WTC11 (cell line): ENCODE results near the gene HOXD10. TPM values are rescaled to one million over a fixed set of nuclear protein-coding genes. Genes with fewer than 3 reads are reported as not detected.

Source experiments
- ATAC-seq: fragments of 200-7000 bp; cut with Tn5 transposase; 2 replicates; pipeline ENCODE4 v1.10.0; 2021; ENCODE audit warnings: mild to moderate bottlenecking, moderate library complexity
- CTCF ChIA-PET: fragments of 300-600 bp; sonication (Branson Sonifier 250); formaldehyde crosslinking; loops from one replicate; lab custom pipeline; 2021; ENCODE audit warnings: antibody characterized with exemption; lab: Charles Lee
- POLR2A ChIA-PET: fragments of 350-600 bp; sonication (Branson Sonifier 250); formaldehyde crosslinking; loops from one replicate; lab custom pipeline; 2021; ENCODE audit warnings: antibody characterized with exemption; lab: Charles Lee
- DNase-seq: peaks from one replicate; pipeline ENCODE4 v3.0.0; 2021; ENCODE audit warnings: low spot score
- H3K27ac Mint-ChIP-seq: 2 replicates; pipeline ENCODE4 v1.8.0; 2021; ENCODE audit warnings: mixed read lengths
- H3K27me3 Mint-ChIP-seq: 2 replicates; pipeline ENCODE4 v1.8.0; 2021; ENCODE audit warnings: low read depth, mild to moderate bottlenecking, moderate library complexity, mixed read lengths
- H3K36me3 Mint-ChIP-seq: 2 replicates; pipeline ENCODE4 v1.8.0; 2021; ENCODE audit warnings: mixed read lengths
- H3K4me1 Mint-ChIP-seq: 2 replicates; pipeline ENCODE4 v1.8.0; 2022; ENCODE audit warnings: mixed read lengths
- H3K4me3 Mint-ChIP-seq: 2 replicates; pipeline ENCODE4 v1.8.0; 2021; ENCODE audit warnings: mild to moderate bottlenecking, moderate library complexity, mixed read lengths
- H3K9me3 Mint-ChIP-seq: 2 replicates; pipeline ENCODE4 v1.8.0; 2021; ENCODE audit warnings: mixed read lengths
- ATF1 ChIP-seq: sonication (generic); formaldehyde crosslinking; IDR thresholded peaks from 2 replicates; pipeline ENCODE4 v1.8.1; 2023; ENCODE audit warnings: mild to moderate bottlenecking, moderate library complexity, missing genetic modification reagents
- CREB1 ChIP-seq: sonication (generic); formaldehyde crosslinking; IDR thresholded peaks from 2 replicates; pipeline ENCODE4 v1.8.0; 2023; ENCODE audit warnings: mild to moderate bottlenecking, missing genetic modification reagents
- IRF2 ChIP-seq: sonication (generic); formaldehyde crosslinking; IDR thresholded peaks from 2 replicates; pipeline ENCODE4 v1.8.0; 2022; ENCODE audit warnings: low read depth, missing genetic modification reagents, borderline replicate concordance
- JAZF1 ChIP-seq: fragments of 250-450 bp; sonication (Bioruptor Pico); IDR thresholded peaks from 2 replicates; pipeline ENCODE4 v1.9.0; 2021; ENCODE audit warnings: moderate library complexity, mild to moderate bottlenecking, inconsistent platforms
- JUN ChIP-seq: sonication (generic); formaldehyde crosslinking; IDR thresholded peaks from 2 replicates; pipeline ENCODE4 v1.8.0; 2023; ENCODE audit warnings: mild to moderate bottlenecking, missing genetic modification reagents
- MYBL2 ChIP-seq: sonication (generic); formaldehyde crosslinking; IDR thresholded peaks from 2 replicates; pipeline ENCODE4 v1.8.1; 2023; ENCODE audit warnings: mild to moderate bottlenecking, moderate library complexity, missing genetic modification reagents
- NFE2L1 ChIP-seq: sonication (generic); formaldehyde crosslinking; IDR thresholded peaks from 2 replicates; pipeline ENCODE4 v1.8.1; 2023; ENCODE audit warnings: missing genetic modification reagents
- NR1H2 ChIP-seq: sonication (generic); formaldehyde crosslinking; IDR thresholded peaks from 2 replicates; pipeline ENCODE4 v1.9.0; 2021; ENCODE audit warnings: mild to moderate bottlenecking, moderate library complexity, missing genetic modification reagents
- PRRX2 ChIP-seq: fragments of 250-450 bp; sonication (Bioruptor Pico); IDR thresholded peaks from 2 replicates; pipeline ENCODE4 v1.8.0; 2021; ENCODE audit warnings: mild to moderate bottlenecking
- SMAD4 ChIP-seq: sonication (generic); formaldehyde crosslinking; IDR thresholded peaks from 2 replicates; pipeline ENCODE4 v1.8.0; 2022; ENCODE audit warnings: mild to moderate bottlenecking, missing genetic modification reagents
- ZNF263 ChIP-seq: sonication (generic); formaldehyde crosslinking; IDR thresholded peaks from 2 replicates; pipeline ENCODE4 v1.8.1; 2022; ENCODE audit warnings: low read depth, mild to moderate bottlenecking, moderate library complexity, missing genetic modification reagents
- total RNA-seq: library from RNA; stranded (reverse); gene quantifications from 3 replicates; pipeline ENCODE4 v1.2.3, GENCODE V29; 2021
- TF ChIP-seq, protein P1 (sequence below): sonication (generic); formaldehyde crosslinking; IDR thresholded peaks from 2 replicates; pipeline ENCODE4 v1.8.1; 2023; ENCODE audit warnings: mild to moderate bottlenecking, missing genetic modification reagents
- TF ChIP-seq, protein P2 (sequence below): sonication (generic); formaldehyde crosslinking; IDR thresholded peaks from 2 replicates; pipeline ENCODE4 v1.8.1; 2022; ENCODE audit warnings: low read depth, mild to moderate bottlenecking, moderate library complexity, missing genetic modification reagents, borderline replicate concordance
- TF ChIP-seq, protein P3 (sequence below): sonication (generic); formaldehyde crosslinking; IDR thresholded peaks from 2 replicates; pipeline ENCODE4 v1.8.0; 2023; ENCODE audit warnings: missing genetic modification reagents
- TF ChIP-seq, protein P4 (sequence below): sonication (generic); formaldehyde crosslinking; IDR thresholded peaks from 2 replicates; pipeline ENCODE4 v1.8.0; 2022; ENCODE audit warnings: mild to moderate bottlenecking, missing genetic modification reagents
- TF ChIP-seq, protein P5 (sequence below): sonication (generic); formaldehyde crosslinking; IDR thresholded peaks from 2 replicates; pipeline ENCODE4 v1.8.1; 2023; ENCODE audit warnings: mild to moderate bottlenecking, missing genetic modification reagents, moderate library complexity

The HOXD10 gene
- total RNA-seq, 1 experiment from 2014 or later = not detected

DNA sequence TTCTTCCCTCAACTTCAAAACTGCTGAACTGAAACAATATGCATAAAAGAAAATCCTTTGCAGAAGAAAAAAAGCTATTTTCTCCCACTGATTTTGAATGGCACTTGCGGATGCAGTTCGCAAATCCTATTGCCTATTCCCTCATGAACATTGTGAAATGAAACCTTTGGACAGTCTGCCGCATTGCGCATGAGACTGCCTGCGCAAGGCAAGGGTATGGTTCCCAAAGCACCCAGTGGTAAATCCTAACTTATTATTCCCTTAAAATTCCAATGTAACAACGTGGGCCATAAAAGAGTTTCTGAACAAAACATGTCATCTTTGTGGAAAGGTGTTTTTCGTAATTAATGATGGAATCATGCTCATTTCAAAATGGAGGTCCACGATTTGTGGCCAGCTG, 21.3 kb downstream of the HOXD10 start:
- Mint-ChIP-seq H3K9me3 (no peaks in the 10 kb centered on the region), H3K27me3 (peaks cover 98% of the 10 kb centered on the region), H3K36me3 (no peaks in the 10 kb centered on the region), H3K4me1 (peaks cover 17% of the 10 kb centered on the region), H3K4me3 (no peak overlapping the region), H3K27ac (no peak overlapping the region)
- ChIA-PET CTCF (no interaction called here), POLR2A (no interaction called here)
- no peak for DNase-seq
- no peak for TF ChIP-seq JUN (CRISPR knock-in tag)
- no peak for TF ChIP-seq ZNF263
- TF ChIP-seq, protein P1, sequence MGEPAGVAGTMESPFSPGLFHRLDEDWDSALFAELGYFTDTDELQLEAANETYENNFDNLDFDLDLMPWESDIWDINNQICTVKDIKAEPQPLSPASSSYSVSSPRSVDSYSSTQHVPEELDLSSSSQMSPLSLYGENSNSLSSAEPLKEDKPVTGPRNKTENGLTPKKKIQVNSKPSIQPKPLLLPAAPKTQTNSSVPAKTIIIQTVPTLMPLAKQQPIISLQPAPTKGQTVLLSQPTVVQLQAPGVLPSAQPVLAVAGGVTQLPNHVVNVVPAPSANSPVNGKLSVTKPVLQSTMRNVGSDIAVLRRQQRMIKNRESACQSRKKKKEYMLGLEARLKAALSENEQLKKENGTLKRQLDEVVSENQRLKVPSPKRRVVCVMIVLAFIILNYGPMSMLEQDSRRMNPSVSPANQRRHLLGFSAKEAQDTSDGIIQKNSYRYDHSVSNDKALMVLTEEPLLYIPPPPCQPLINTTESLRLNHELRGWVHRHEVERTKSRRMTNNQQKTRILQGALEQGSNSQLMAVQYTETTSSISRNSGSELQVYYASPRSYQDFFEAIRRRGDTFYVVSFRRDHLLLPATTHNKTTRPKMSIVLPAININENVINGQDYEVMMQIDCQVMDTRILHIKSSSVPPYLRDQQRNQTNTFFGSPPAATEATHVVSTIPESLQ (CRISPR knock-in tag) = no peak
- TF ChIP-seq, protein P2, sequence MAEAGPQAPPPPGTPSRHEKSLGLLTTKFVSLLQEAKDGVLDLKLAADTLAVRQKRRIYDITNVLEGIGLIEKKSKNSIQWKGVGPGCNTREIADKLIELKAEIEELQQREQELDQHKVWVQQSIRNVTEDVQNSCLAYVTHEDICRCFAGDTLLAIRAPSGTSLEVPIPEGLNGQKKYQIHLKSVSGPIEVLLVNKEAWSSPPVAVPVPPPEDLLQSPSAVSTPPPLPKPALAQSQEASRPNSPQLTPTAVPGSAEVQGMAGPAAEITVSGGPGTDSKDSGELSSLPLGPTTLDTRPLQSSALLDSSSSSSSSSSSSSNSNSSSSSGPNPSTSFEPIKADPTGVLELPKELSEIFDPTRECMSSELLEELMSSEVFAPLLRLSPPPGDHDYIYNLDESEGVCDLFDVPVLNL (CRISPR knock-in tag) = no peak
- TF ChIP-seq, protein P3, sequence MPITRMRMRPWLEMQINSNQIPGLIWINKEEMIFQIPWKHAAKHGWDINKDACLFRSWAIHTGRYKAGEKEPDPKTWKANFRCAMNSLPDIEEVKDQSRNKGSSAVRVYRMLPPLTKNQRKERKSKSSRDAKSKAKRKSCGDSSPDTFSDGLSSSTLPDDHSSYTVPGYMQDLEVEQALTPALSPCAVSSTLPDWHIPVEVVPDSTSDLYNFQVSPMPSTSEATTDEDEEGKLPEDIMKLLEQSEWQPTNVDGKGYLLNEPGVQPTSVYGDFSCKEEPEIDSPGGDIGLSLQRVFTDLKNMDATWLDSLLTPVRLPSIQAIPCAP (CRISPR knock-in tag) = no peak
- no peak for TF ChIP-seq IRF2 (CRISPR knock-in tag)
- TF ChIP-seq ATF1 = no peak
- TF ChIP-seq NR1H2 (CRISPR knock-in tag) = no peak
- no peak for TF ChIP-seq PRRX2 (CRISPR knock-in tag)
- TF ChIP-seq, protein P4, sequence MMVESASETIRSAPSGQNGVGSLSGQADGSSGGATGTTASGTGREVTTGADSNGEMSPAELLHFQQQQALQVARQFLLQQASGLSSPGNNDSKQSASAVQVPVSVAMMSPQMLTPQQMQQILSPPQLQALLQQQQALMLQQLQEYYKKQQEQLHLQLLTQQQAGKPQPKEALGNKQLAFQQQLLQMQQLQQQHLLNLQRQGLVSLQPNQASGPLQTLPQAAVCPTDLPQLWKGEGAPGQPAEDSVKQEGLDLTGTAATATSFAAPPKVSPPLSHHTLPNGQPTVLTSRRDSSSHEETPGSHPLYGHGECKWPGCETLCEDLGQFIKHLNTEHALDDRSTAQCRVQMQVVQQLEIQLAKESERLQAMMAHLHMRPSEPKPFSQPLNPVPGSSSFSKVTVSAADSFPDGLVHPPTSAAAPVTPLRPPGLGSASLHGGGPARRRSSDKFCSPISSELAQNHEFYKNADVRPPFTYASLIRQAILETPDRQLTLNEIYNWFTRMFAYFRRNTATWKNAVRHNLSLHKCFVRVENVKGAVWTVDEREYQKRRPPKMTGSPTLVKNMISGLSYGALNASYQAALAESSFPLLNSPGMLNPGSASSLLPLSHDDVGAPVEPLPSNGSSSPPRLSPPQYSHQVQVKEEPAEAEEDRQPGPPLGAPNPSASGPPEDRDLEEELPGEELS (CRISPR knock-in tag) = no peak
- TF ChIP-seq, protein P5, sequence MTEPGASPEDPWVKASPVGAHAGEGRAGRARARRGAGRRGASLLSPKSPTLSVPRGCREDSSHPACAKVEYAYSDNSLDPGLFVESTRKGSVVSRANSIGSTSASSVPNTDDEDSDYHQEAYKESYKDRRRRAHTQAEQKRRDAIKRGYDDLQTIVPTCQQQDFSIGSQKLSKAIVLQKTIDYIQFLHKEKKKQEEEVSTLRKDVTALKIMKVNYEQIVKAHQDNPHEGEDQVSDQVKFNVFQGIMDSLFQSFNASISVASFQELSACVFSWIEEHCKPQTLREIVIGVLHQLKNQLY (CRISPR knock-in tag) = no peak
- TF ChIP-seq CREB1 (CRISPR knock-in tag) = no peak
- no peak for TF ChIP-seq NFE2L1 (CRISPR knock-in tag)
- ATAC-seq = no peak

DNA sequence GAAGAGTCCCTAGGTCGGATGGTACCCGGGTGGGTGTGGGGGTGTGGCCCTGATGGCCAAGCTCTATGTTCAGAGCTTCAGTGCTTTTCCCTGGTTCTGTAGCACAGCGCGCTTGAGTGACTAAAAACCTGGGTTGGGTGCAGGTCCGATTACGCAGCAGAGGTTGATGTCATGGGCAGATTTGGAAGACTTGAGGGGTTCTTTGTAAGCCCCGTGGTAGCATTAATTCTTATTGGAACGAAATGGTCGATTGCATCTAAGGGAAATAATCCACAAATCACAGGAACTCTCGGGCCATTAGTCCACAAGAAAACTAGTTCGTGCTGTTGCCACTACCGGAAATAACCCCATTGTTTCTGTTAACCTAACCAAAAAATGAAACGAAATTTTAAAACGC, 21.9 kb downstream of the HOXD10 start:
- ATAC-seq (no peak), DNase-seq (no peak)
- Mint-ChIP-seq H3K4me3 (no peak overlapping the region), H3K36me3 (no peaks in the 10 kb centered on the region), H3K27me3 (peaks cover 98% of the 10 kb centered on the region), H3K4me1 (peaks cover 17% of the 10 kb centered on the region), H3K9me3 (no peaks in the 10 kb centered on the region), H3K27ac (no peak overlapping the region)
- ChIA-PET CTCF (interaction anchor here (2.8 to 3.4 kb wide), 6 partner anchors 12 to 516 kb away, joined by 14 to 73 read pairs (median 26); no protein-coding TSS in a partner anchor), POLR2A (no interaction called here)
- TF ChIP-seq SMAD4 (CRISPR knock-in tag) (no peak), MYBL2 (CRISPR knock-in tag) (no peak), JAZF1 (no peak)
- TF ChIP-seq, protein P3 (CRISPR knock-in tag) = no peak
